ENCODE results near the gene TSSK2.
A peak's percentile ranks its signal among the peaks of the same experiment; 100 is the strongest.

The TSSK2 gene

DNA sequence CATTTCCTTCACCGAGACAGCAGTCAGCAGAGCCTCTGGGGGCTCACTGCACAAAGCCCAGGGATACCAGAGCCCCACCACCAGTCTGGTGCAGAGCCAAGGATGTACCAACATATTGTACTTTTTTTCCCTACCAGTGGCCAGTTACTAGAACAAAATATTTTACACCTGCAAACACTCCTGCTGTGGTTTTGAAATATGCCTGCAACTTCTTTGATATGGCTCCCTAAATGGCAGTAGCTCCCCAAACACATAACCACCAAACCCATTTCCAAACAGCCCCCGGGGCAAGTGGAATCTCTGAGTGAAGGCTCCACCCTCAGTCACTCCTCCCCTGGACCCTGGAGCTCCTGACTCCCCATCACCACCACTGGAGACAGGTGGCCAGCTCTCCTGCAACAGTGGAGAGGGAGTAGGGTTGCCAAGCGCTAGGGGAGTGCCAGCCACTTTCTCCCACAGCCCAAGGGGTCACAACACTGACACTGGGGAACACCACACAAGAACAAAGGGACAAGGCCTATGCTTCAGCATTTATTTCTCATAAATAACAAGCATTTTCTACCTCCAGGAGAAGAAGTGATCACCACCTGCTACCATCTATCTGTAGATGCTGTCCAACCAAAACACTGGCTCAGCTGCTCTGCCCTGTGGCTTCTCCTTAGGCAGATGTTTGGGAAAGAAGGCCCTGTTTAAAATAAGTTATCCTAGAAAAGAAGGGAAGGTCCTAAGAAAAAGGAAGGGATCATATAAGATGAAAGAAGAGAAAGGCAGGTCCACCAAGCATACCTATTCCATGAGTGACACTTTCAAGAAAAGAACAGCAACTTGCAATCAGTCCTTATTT, 24.0 kb upstream of the TSSK2 start:
- DNase-seq (ENCODE audit: low spot score) = no peak

DNA sequence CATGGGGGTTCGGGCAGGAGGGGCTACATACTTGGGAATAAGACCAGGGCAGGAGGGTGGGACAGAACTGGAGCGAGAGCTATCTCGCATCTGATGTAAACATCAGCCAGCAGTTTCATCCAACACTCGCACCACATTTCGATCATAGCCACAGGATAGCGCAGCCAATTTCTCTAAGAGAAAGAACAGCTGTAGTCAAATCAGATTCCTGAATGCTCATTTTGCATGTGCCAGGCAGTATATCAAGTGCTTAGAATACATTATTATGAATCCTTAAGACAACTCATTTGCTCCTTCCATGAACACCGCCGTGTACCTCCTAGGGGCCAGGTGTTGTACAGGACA, 23.4 kb upstream of the TSSK2 start:
- DNase-seq (ENCODE audit: low spot score) = no peak

DNA sequence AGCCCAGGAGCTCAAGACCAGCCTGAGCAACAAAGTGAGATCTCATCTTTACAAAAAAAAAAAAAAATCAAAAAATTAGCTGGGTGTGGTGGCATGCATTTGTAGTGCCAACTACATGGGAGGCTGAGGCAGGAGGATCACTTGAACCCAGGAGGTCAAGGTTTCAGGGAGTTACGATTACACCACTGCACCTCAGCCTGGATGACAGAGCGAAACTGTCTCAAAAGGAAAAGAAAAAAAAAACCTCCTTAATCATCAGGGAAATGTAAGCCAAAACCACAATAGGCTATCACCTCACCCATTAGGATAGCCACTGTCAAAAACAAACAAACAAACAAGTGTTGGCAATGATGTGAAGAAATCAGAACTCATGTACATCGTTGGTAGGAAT, 22.3 kb upstream of the TSSK2 start:
- no peak for DNase-seq (ENCODE audit: low spot score)

DNA sequence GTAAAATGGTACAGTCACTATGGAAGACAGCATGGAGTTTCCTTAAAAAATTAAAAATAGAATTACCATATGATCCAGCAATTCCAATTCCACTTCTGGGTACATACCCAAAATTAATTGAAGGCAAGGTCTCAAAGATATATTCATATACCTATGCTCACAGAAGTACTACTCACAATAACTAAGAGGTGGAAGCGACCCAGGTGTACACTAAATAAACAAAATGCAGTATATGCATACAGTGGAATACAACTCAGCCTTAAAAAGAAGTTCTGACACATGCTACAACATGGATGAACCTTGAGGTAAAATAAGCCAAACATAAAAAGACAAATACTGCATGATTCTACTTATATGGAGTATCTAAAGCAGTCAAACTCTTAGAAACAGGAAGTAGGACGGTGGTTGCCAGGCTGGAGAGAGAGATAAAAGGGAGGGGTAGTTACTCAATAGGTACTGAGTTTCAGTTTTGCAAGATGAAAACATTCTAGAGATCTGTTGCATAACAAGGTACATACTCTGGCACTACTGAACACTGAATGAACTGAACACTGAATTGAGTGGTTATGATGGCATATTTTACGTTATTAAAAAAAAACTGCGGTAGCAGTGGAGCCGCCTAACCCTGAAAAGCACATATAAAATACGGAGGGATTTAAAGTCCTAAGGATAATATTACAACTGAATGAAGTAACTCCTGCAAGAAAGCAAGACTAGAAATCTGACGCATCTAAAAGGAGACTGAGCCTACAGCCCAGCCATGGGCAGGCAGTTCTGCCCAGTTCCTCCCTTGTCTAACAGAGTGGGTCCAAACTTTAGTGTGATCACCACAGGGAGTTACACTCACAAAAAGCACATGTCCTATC, 21.7 kb upstream of the TSSK2 start:
- peak; percentile 40 for DNase-seq (ENCODE audit: low spot score)

DNA sequence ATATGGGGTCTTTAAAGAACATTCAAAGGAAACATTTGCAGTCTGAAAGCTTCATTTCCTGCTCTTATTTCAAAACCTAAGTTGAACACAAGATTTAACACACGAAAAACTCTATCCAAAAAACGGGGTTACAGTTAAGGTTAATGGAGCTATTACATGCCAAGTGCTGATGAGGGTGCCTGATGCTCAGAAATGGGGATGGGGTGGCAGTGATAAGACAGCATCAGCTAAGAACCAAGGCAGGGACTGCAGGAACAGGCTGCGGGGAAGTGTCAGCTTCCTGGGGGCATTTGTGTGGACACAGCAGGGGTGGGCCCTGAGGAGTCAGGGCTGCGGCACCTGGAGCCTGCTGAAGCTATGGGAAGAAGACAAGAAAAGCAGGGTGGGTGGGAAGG, 21.0 kb upstream of the TSSK2 start:
- DNase-seq (ENCODE audit: low spot score) = no peak

DNA sequence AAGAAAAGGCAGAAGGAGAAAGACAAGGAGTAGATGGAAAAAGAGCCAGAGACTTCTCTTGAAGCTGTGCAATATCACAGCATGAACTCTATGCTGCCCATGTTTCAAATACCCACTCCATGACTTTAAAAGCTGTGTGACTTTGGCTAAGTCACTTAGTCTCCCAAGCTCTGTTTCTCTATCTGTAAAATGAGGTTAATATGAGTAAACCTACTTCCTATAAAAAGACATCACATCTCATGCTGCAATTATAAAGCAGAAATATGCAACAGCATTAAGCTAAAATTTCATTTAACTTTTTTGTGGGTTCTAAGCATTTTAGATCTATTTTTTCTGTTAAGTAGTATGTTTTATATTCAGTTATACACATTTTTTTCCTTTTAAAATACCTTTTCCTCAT, 20.5 kb upstream of the TSSK2 start:
- no peak for DNase-seq (ENCODE audit: low spot score)

DNA sequence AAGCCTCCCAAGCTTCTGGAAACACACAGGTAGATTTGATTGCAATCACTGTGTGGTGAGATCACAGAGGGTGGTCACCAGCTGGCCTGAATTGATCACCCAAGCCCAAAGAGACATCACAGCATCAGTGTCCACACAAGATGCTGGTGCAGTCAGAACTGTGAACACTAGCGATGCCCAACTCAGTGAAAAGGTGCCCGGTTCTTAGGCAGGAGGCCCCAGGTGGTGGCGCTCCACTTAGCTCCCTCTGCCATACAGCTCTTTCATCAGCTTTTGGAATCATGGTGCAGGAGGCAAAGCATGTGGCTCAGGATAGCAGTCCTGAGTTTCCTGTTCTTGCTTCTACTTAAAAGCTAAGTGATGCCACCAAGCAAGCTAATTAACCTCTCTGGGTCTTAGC, 20.0 kb upstream of the TSSK2 start:
- no peak for DNase-seq (ENCODE audit: low spot score)

DNA sequence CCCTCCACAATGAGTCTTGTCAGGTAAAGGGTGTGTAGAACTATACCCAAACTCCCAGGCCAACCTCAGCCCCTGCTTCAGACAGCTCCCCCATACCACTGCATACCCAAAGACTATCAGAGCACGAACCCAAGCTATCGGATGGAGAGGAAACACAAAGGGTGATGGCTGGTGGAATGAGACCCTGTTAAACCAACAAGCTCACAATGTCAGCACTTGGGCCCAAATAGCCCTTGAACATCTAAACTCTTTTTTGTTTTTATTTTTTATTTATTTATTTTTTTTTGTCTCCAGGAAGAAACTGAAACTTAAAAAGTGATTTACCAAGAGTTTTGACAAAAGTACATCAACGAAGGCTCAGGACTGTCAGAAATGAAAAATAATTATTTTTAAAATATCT, 19.5 kb upstream of the TSSK2 start:
- DNase-seq (ENCODE audit: low spot score) = no peak

DNA sequence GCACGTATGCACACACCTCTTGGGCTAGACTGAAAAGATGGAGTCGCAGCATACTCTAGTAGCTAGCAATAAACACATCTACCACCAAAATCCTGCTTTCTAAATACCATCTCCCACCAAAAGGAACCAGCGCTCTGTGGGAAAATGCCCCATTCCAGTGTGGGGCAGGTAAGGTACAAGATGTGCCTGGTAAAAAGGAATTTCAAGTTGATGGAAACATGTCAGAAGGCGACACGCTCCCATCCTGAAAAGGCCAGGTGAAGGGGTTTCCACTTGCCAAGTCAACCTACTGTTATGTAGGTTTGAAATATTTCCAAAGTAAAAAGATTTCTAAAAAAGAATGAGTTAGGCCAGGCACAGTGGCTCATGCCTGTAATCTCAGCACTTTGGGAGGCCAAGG, 17.7 kb upstream of the TSSK2 start:
- DNase-seq (ENCODE audit: low spot score) = no peak

DNA sequence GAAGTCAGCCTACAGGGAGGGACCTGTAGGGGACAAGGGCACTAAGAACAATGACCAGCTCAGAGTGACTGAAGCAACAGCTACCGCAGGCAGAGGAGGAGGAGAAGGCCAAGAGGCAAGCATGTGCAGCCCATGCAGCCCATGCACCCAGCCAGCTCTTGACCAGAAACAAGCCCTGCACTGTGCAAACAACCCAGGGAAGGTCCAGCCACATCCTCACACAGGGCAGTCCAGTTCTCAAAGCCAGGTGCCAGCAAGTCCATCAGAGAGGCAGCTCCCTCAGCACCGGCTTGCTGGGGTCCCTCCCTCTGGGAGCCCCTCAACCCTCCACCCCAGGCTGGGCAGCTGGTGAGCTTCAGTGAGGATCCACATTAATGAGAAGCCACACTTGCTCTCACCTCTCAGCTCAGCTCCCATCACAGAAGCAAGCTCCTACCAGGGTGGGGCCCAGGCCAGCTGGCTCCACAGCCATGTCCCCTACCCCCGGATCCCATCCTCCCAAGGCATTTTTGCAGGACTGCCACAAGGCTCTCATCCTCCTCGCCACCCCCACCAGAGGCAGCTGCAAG, 16.0 kb upstream of the TSSK2 start:
- no peak for DNase-seq (ENCODE audit: low spot score)

DNA sequence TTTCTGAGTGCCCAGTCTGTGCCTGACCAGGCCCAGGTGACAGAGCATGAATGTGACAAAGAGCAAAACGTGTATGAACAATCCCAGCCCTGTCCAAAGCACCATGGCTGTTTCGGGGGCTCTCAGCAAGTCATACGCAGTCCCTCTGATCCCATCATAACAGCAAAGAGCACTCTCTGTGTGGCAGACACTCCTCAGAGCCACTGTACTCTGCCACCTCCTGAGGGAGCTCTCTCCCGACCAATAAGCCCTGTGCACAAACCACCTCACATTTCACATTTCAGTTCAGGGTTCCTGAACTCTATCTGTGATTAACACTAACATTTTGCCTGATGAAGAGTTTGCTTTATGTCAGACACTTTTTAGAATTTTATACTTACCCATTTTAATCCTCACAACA, 15.5 kb upstream of the TSSK2 start:
- DNase-seq (ENCODE audit: low spot score) = no peak

DNA sequence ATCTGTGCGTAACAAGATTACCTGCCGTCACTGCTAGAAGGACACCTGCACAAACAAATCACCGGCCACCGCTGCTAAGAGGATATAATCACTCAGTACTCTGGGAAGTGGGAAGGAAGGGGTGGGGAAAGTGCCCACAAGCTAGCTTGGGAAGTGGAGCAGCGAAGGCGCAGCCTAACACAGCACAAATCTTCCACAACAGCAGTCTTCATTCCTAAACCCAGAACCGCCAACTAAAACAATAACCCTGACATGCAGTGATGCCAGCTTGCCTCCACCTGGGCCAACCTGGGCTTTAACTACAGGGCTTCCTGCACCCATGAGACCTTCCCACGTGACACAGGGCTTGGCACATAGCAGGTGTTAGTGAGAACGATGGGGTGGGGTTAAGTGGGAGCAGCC, 14.0 kb upstream of the TSSK2 start:
- no peak for DNase-seq (ENCODE audit: low spot score)

DNA sequence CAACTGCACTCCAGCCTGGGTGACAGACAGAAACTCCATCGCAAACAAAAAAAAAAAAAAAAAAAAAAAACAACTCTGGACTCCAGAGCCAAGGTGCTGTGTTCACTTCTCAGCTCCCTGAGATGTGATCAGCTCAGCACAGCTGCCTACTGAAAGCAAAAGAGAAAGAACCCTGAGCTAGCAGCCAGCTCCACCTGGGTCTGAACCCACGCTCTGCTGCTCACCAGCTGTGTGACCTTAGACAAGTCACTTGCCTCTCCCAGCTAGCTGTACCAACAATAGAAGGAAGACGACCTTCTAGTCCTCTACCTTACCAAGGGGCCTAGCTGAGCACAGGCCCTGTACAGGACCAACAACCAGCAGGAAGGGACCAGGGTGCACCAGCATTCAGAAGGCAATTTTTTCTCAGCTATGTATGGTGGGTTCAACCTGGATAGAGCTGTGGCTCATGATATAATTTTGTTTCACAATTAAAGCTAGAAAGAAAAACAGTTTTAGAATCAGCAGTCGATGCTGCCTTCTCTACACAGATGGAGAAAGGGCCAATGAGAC, 12.7 kb upstream of the TSSK2 start:
- no peak for DNase-seq (ENCODE audit: low spot score)

DNA sequence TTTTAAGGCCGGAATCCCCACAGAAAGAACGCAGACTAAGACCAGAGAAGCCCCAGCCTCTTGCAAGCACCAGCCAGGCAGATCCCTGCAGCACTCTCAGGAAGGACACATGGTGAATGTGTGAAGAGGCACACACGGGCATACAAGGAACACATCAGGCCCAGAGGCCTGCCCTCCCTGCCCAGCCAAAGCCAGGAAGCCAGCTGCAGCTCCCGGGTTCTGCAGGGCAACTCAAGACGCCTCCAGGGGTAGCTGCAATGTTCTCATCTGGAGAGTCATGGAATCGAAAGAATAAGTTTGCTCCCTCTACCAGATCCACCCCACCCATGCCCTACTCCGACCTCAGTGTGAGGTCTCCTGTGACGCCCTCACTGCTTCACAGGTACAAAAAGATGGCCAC, 11.2 kb upstream of the TSSK2 start:
- no peak for DNase-seq (ENCODE audit: low spot score)

DNA sequence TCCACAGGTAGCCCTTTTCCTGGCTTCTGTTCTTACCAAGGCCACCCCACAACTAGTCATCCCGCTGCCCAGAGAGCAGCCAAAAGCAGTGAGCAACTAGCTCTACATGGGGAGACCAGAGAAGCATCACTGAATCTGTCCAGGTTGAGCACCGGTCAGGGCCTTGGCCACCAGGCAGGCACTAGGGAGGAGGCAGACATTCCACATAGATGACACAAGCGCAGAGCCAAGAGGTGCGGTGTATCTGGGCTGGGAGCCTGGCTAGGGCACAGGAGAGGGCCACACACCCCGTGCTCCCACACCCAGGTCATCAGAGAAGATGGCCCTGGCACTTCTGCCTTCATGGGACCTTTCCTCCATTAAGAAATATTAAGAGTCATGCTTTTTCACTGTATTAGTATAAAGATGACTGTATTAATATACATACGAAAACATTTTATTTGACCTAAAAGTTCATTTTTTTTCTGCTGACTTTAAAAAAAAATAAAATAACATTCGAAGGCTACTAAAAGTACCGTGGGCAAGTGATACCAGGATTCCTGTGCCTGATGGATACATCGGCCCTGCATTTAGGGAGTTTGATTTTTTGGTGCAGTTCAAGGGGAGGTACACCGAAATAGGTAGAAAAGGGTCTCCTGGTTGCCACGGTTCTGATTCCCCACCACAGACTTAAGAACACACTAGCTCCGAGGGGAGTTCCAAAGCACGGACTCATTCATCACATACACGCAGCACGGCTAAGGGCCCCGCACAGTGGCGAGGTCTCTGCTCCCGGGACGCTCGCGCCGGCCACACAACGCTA, 10.1 kb upstream of the TSSK2 start:
- peak; percentile 54 for DNase-seq (ENCODE audit: low spot score)

DNA sequence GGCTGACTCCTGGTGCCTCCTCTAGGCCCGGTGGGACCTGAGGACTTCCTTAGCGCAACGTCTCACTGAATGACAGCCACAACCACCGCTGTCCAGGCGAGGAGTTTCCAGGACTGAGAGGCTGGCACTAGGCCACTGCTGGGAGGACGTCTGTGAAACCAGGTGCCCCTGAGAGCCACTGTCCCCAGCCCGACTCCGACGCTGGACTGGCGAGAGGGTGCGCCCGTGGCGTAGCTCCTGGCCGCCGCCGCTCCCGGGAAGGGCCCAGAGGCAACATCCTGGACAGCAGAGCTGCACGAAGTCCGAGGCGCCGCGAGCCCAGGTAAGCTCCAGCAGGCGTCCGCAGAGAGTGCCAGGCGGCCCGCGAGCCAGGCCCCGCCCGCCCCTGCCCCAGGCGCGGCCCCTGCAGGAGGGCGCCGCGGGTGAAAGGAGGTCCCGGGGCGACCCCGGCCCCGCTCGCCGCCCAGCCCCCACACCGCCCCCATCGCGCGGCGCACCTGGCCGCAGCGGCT, 9.4 kb upstream of the TSSK2 start:
- DNase-seq (ENCODE audit: low spot score) = peak; percentile 41

DNA sequence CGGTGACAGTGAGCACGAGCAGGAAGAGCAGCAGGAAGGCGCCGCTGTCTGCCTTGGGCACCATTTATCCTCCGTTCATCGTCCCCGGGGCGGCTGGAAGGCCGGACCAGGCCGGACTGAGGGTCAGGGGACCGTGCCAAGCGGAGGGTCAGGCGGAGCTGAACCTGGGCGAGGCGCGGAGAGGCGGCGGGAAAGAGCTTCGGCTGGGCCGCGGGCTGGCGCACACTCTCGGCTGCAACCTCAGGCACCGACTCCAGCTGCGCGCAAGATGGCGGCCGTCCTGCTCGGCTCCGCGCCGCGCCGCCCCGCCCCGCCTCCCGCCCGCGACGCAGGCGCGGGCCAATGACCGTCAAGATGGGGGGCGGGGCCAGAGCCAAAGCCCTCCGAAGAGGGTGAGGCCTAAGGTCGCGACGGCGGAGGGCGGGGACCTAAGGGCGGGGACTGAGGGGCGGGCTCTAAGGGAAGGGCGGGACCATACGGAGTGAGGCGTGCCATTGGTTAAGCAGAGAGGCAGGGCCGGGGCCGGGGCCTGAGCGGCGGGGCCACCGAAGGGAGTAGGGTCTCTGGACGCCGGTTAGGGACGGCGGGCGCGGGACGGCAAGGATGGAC, 8.9 kb upstream of the TSSK2 start, which contains the start of gene DGCR2:
Gene DGCR2 (minus strand): TSS at position 270 of the 609 bp plus-strand sequence. CDS start 206 bp downstream, at position 64.
- DNase-seq (ENCODE audit: low spot score) = peak; percentile 100

DNA sequence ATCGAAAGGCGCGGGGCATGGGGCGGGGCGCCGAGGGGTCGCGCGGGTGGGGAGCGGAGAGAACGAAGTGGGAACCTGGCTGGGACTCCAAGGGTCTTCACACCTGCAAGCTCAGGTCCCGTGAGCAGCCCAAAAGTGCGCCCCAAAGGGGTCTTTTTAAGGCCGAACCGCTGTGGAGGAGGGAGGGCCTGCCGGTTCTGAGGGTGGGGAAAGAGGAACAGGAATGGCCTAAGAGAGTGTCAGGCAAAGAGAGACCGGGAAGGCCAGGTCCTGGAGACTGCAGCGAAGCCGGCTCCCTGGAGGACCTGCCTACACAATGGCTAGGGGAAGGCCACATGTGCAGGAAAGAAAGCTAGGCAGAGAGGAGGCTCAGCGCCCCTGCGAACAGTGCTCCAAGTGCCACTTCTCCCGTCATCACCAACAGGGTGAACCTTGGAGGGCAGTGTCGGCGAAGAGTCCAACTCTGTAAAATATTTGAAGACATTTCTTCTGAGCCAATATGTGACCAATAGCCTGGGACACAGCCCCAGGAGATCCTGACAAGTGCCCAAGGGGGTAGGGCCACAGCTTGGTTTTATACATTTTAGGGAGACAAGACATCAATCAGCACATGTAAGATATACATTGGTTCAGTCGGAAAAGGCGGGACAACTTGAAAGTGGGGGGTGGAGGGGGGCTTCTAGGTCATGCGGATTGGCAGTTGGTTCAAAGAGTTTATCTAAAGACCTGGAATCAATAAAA, 8.2 kb upstream of the TSSK2 start:
- DNase-seq (ENCODE audit: low spot score) = peak; percentile 26

DNA sequence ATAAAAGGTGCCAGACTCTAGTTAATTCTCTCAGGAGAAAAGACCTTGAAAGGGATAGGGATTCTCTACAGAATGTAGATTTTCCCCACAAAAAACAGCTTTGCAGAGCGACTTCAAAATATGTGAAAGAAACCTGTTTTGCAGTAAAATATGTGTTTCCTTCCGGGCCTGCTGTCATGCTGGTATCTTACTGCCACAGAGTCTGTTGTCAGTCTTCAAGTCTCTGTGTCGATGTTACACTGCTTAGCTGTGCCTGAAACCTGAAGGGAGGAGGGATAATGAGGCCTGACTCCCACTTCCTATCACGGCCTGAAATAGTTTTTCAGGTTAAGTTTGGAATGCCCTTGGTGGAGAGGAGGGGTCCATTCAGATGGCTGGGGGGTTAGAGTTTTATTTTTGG, 7.2 kb upstream of the TSSK2 start:
- DNase-seq (ENCODE audit: low spot score) = no peak

DNA sequence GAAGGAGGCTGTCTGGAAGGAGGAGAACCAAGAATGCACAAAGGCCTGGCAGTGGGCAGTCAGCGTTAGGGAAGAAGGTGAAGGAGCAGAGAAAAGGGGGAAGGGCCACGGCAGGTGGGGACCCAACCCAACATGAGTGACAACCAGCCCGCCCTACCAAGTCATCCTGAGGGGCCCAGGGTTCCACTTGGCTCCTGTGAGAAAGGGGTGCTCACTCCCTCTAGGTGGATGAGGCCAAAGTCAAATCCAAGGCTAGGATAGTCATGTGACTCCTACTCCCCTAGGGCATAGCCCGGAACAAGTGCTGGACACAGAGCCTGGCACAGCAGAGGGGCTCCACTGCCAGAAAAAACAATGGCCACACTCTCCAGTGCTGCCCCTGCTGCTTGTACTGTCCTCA, 6.7 kb upstream of the TSSK2 start:
- DNase-seq (ENCODE audit: low spot score) = no peak

DNA sequence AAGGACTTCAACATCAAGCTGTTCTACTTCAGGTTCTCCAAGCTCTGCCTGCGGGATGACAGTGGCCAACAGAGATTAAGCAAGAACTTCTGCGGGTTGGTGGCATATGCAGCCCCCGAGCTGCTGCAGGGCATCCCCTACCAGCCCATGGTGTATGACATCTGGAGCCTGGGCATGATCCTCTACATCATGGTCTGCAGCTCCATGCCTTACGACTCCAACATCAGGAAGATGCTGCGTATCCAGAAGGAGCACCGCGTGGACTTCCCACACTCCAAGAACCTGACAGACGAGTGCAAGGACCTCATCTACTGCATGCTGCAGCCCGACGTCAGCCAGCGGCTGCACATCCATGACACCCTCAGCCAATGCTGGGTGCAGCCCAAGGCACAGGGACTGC, 6.1 kb upstream of the TSSK2 start:
- DNase-seq (ENCODE audit: low spot score) = no peak

All from AG08395 (cell line).